Measurements from ENCODE around the gene DNM3.
"Not testable (repeated sequence)": the region's sequence is repeated elsewhere in the genome, so short reads cannot be mapped to it uniquely, and the experiment has no call there.

Gene DNM3

GRCh38 chr1:171841050-171841910 is at the start of gene DNM3:
TSS of gene DNM3 (plus strand) at chr1:171841498. CDS start at chr1:171841657, 159 bp downstream.
- no peak for FAIRE-seq

GRCh38 chr1:171792656-171793369 is 48.5 kb upstream of the DNM3 start:
- FAIRE-seq, result no peak

- no peak for FAIRE-seq
These were observed 47.7 kb upstream of the DNM3 start for GRCh38 chr1:171793636-171794035.

GRCh38 chr1:171794085-171794484 is 47.2 kb upstream of the DNM3 start:
- no peak for FAIRE-seq

GRCh38 chr1:171796592-171796991 is 44.7 kb upstream of the DNM3 start:
- no peak for FAIRE-seq

- no peak for FAIRE-seq
These were observed 43.0 kb upstream of the DNM3 start for GRCh38 chr1:171798311-171798710.

- FAIRE-seq, result no peak
These were observed 42.5 kb upstream of the DNM3 start for GRCh38 chr1:171798765-171799164.

GRCh38 chr1:171799166-171799565 is 42.1 kb upstream of the DNM3 start:
- FAIRE-seq, result no peak

GRCh38 chr1:171799698-171800097 is 41.6 kb upstream of the DNM3 start:
- FAIRE-seq, result not testable (repeated sequence)

- FAIRE-seq, result no peak
These were observed 41.0 kb upstream of the DNM3 start for GRCh38 chr1:171800342-171800741.

GRCh38 chr1:171800851-171801250 is 40.4 kb upstream of the DNM3 start:
- no peak for FAIRE-seq

GRCh38 chr1:171801487-171801891 is 39.8 kb upstream of the DNM3 start:
- peak; percentile 89 for FAIRE-seq

GRCh38 chr1:171802207-171802606 is 39.1 kb upstream of the DNM3 start:
- no peak for FAIRE-seq

- no peak for FAIRE-seq
These were observed 38.3 kb upstream of the DNM3 start for GRCh38 chr1:171803045-171803444.

GRCh38 chr1:171803461-171804022 is 37.8 kb upstream of the DNM3 start:
- no peak for FAIRE-seq

- FAIRE-seq, result no peak
These were observed 35.7 kb upstream of the DNM3 start for GRCh38 chr1:171805395-171806115.

- no peak for FAIRE-seq
These were observed 33.7 kb upstream of the DNM3 start for GRCh38 chr1:171807556-171807955.

GRCh38 chr1:171809834-171810233 is 31.5 kb upstream of the DNM3 start:
- FAIRE-seq, result no peak

GRCh38 chr1:171811672-171812071 is 29.6 kb upstream of the DNM3 start:
- no peak for FAIRE-seq

- no peak for FAIRE-seq
These were observed 26.6 kb upstream of the DNM3 start for GRCh38 chr1:171814692-171815091.

GRCh38 chr1:171816300-171816901 is 24.9 kb upstream of the DNM3 start:
- no peak for FAIRE-seq

- FAIRE-seq, result no peak
These were observed 23.6 kb upstream of the DNM3 start for GRCh38 chr1:171817511-171818265.

Measured in G401.6 (cell line).